K562 (cell line): ENCODE results near the gene NINJ1. TPM values are rescaled to one million over a fixed set of nuclear protein-coding genes. Genes with fewer than 3 reads are reported as not detected.
A peak's percentile ranks its signal among the peaks of the same experiment; 100 is the strongest.

Source experiments
- BRD9 ChIP-seq: fragments of 450-650 bp; IDR thresholded peaks from 2 replicates; pipeline ENCODE4 v1.6.1; 2018; ENCODE audit warnings: low read depth; ENCODE audit not compliant: partially characterized antibody
- CEBPB ChIP-seq: fragments of 450-650 bp; IDR thresholded peaks from 2 replicates; pipeline ENCODE4 v1.6.1; 2016; ENCODE audit warnings: missing genetic modification characterization, missing compliant biosample characterization
- CXXC5 ChIP-seq: fragments of 250-450 bp; sonication (Bioruptor Pico); IDR thresholded peaks from 2 replicates; pipeline ENCODE4 v1.8.0; 2022; ENCODE audit warnings: inconsistent platforms, mild to moderate bottlenecking, moderate library complexity
- FOXM1 ChIP-seq, 2 experiments: fragments of 450-650 bp in 1 of 2; sonication (generic) in 1 of 2; formaldehyde crosslinking in 1 of 2; IDR thresholded peaks; 2 replicates each; pipeline versions ENCODE4 v1.6.1 to v1.9.0; 2017 to 2022; ENCODE audit warnings: low read depth in 2 of 2, mild to moderate bottlenecking in 2 of 2, missing genetic modification reagents in 1 of 2, moderate library complexity in 1 of 2
- POLR2G ChIP-seq: fragments of 200-400 bp; formaldehyde crosslinking; IDR thresholded peaks from 2 replicates; pipeline ENCODE4 v1.6.1; 2017; ENCODE audit warnings: low read depth, mild to moderate bottlenecking, antibody characterized with exemption, low read length, moderate library complexity
- PPARD ChIP-seq: fragments of 250-450 bp; sonication (Bioruptor Pico); IDR thresholded peaks from 2 replicates; pipeline ENCODE4 v1.8.0; 2022; ENCODE audit warnings: inconsistent platforms, mild to moderate bottlenecking, moderate library complexity
- ZNF408 ChIP-seq: fragments of 250-450 bp; sonication (Bioruptor Pico); IDR thresholded peaks from 2 replicates; pipeline ENCODE4 v1.4.0; 2020; ENCODE audit warnings: low read depth, mild to moderate bottlenecking, moderate library complexity
- ZNF699 ChIP-seq: fragments of 250-450 bp; sonication (Bioruptor Pico); IDR thresholded peaks from 2 replicates; pipeline ENCODE4 v1.8.0; 2021; ENCODE audit warnings: mild to moderate bottlenecking, moderate library complexity; ENCODE audit not compliant: insufficient replicate concordance
- ZNF75A ChIP-seq: fragments of 450-650 bp; formaldehyde crosslinking; IDR thresholded peaks from 2 replicates; pipeline ENCODE4 v1.4.0; 2020; ENCODE audit warnings: mild to moderate bottlenecking
- ZNF830 ChIP-seq: fragments of 250-450 bp; sonication (Bioruptor Pico); IDR thresholded peaks from 2 replicates; pipeline ENCODE4 v1.5.0; 2021; ENCODE audit warnings: mild to moderate bottlenecking
- polyA plus RNA-seq, 8 experiments: library from polyadenylated mRNA; depleted of rRNA in 4 of 8; stranded (reverse) in 5 of 8; unstranded in 3 of 8; fragments of >200 nt; fragmentation: Nextera tagmentation in 2 of 8; fragmentation: Illumina TruSeq in 1 of 8; extraction: Ambion mirVana in 2 of 8; extraction: Trizol in 1 of 8; gene quantifications; 2 replicates each; pipeline versions ENCODE4 v1.2.1 to v1.2.3, GENCODE V29; 2011 to 2014; ENCODE audit warnings: inconsistent platforms in 1 of 8, missing spikeins in 1 of 8
- total RNA-seq, 7 experiments: library from RNA; depleted of rRNA in 6 of 7; stranded (reverse); fragments of >200 nt in 6 of 7; fragmentation: Illumina TruSeq in 2 of 7; extraction: Trizol in 2 of 7; gene quantifications; 2 replicates each; pipeline versions ENCODE4 v1.2.1 to v1.2.3, GENCODE V29; 2011 to 2021; ENCODE audit warnings: low replicate concordance in 1 of 7
- TF ChIP-seq, protein P1 (sequence below): fragments of 250-450 bp; sonication (Bioruptor Pico); IDR thresholded peaks from 2 replicates; pipeline ENCODE4 v1.5.0; 2021; ENCODE audit warnings: mild to moderate bottlenecking, borderline replicate concordance
- TF ChIP-seq, protein P2 (sequence below): sonication (generic); formaldehyde crosslinking; IDR thresholded peaks from 2 replicates; pipeline ENCODE4 v1.9.0; 2022; ENCODE audit warnings: mild to moderate bottlenecking, missing genetic modification reagents
- TF ChIP-seq, protein P3 (sequence below), 3 experiments: IDR thresholded peaks in 2 of 3; conservative IDR thresholded peaks in 1 of 3; 2 replicates each; pipeline ENCODE4 v1.5.1; 2011 to 2012; ENCODE audit warnings: low read length in 3 of 3, mild to moderate bottlenecking in 3 of 3, control low read depth in 2 of 3, improper control_type of control experiment in 1 of 3, inconsistent platforms in 1 of 3, low read depth in 1 of 3, mixed read lengths in 1 of 3, moderate library complexity in 1 of 3; ENCODE audit not compliant: insufficient read depth in 2 of 3
- TF ChIP-seq, protein P4 (sequence below): fragments of 250-450 bp; sonication (Bioruptor Pico); IDR thresholded peaks from 2 replicates; pipeline ENCODE4 v1.8.0; 2021; ENCODE audit warnings: mild to moderate bottlenecking, moderate library complexity
- TF ChIP-seq, protein P5 (sequence below): fragments of 450-650 bp; formaldehyde crosslinking; IDR thresholded peaks from 2 replicates; pipeline ENCODE4 v1.4.0; 2020; ENCODE audit warnings: mild to moderate bottlenecking, moderate library complexity
- TF ChIP-seq, protein P6 (sequence below), 2 experiments: fragments of 200-800 bp in 1 of 2; sonication (Bioruptor generic) in 1 of 2; sonication (generic) in 1 of 2; formaldehyde crosslinking in 1 of 2; IDR thresholded peaks in 1 of 2; conservative IDR thresholded peaks in 1 of 2; 2 replicates each; pipeline versions ENCODE4 v1.5.0 to v1.6.1; 2016 to 2020; ENCODE audit warnings: missing compliant biosample characterization in 1 of 2, missing genetic modification characterization in 1 of 2, missing genetic modification reagents in 1 of 2

The NINJ1 gene
- total and polyA plus RNA-seq, 9 of the 15 experiments (the other 6 are each of a cell fraction or from before 2014, with no cell fraction given): 0.13 to 8.4 (median 4.9) TPM

DNA sequence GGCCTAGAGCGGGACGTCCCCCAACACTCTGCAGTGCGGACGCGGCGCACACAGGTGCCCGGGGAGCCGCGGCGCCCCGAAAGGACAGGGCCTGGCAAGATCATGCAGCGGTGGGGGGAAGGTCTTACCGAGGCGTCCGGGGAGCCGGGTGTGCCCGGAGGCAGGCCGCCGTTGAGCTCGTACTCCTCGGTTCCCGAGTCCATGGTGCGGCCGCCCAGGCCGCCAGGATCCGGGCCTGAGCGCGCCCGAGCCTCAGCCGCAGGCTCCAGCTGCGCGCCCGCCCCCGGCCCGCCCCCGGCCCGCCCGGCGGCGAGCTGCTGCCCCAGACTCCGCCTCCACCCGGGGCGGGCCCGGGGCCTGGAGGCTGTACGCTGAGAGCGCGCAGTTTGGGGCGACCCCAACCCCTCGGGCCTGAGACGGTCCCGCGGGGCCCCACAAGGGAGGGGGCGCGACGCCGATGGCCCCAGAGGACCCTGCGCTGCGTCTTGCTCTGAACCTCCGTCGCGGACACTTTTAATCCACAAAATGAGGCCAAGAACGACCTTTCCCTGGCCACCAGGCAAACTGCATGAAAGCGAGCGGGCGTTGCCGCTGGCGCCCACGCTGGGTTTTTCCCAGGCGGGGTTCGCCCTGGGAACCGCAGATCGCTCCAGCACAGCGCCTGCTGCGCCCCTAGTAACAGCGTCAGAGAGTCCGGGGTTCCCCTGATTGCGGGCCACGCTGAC, at the start of gene NINJ1 (continued):
- peak; percentile 83 for TF ChIP-seq POLR2G
- TF ChIP-seq, protein P1, sequence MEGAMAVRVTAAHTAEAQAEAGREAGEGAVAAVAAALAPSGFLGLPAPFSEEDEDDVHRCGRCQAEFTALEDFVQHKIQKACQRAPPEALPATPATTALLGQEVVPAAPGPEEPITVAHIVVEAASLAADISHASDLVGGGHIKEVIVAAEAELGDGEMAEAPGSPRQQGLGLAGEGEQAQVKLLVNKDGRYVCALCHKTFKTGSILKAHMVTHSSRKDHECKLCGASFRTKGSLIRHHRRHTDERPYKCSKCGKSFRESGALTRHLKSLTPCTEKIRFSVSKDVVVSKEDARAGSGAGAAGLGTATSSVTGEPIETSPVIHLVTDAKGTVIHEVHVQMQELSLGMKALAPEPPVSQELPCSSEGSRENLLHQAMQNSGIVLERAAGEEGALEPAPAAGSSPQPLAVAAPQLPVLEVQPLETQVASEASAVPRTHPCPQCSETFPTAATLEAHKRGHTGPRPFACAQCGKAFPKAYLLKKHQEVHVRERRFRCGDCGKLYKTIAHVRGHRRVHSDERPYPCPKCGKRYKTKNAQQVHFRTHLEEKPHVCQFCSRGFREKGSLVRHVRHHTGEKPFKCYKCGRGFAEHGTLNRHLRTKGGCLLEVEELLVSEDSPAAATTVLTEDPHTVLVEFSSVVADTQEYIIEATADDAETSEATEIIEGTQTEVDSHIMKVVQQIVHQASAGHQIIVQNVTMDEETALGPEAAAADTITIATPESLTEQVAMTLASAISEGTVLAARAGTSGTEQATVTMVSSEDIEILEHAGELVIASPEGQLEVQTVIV (CRISPR knock-in tag): no peak
- no peak for TF ChIP-seq ZNF408
- TF ChIP-seq CEBPB (tag): no peak
- TF ChIP-seq, protein P2, sequence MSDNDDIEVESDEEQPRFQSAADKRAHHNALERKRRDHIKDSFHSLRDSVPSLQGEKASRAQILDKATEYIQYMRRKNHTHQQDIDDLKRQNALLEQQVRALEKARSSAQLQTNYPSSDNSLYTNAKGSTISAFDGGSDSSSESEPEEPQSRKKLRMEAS: 0 out of 2 replicates have a peak, but pooled peaks have one; percentile 25
- no peak for TF ChIP-seq FOXM1 (IDR thresholded peaks at IDR 0.05; ENCODE audit: low read depth)
- TF ChIP-seq FOXM1 (CRISPR knock-in tag; IDR thresholded peaks at IDR 0.05; ENCODE audit: low read depth): no peak
- TF ChIP-seq, protein P3, sequence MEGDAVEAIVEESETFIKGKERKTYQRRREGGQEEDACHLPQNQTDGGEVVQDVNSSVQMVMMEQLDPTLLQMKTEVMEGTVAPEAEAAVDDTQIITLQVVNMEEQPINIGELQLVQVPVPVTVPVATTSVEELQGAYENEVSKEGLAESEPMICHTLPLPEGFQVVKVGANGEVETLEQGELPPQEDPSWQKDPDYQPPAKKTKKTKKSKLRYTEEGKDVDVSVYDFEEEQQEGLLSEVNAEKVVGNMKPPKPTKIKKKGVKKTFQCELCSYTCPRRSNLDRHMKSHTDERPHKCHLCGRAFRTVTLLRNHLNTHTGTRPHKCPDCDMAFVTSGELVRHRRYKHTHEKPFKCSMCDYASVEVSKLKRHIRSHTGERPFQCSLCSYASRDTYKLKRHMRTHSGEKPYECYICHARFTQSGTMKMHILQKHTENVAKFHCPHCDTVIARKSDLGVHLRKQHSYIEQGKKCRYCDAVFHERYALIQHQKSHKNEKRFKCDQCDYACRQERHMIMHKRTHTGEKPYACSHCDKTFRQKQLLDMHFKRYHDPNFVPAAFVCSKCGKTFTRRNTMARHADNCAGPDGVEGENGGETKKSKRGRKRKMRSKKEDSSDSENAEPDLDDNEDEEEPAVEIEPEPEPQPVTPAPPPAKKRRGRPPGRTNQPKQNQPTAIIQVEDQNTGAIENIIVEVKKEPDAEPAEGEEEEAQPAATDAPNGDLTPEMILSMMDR (IDR thresholded peaks at IDR 0.05 in 2 of 3, conservative IDR thresholded peaks at IDR 0.05 in 1 of 3; ENCODE audit: insufficient read depth in 2 of 3, low read depth in 1 of 3, low read length in 3 of 3): no peak
- no peak for TF ChIP-seq BRD9
- TF ChIP-seq PPARD (CRISPR knock-in tag): no peak
- no peak for TF ChIP-seq ZNF830 (CRISPR knock-in tag)
- no peak for TF ChIP-seq ZNF699
- TF ChIP-seq, protein P4, sequence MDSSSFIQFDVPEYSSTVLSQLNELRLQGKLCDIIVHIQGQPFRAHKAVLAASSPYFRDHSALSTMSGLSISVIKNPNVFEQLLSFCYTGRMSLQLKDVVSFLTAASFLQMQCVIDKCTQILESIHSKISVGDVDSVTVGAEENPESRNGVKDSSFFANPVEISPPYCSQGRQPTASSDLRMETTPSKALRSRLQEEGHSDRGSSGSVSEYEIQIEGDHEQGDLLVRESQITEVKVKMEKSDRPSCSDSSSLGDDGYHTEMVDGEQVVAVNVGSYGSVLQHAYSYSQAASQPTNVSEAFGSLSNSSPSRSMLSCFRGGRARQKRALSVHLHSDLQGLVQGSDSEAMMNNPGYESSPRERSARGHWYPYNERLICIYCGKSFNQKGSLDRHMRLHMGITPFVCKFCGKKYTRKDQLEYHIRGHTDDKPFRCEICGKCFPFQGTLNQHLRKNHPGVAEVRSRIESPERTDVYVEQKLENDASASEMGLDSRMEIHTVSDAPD (CRISPR knock-in tag): no peak
- peak; percentile 22 for TF ChIP-seq CXXC5 (CRISPR knock-in tag)
- no peak for TF ChIP-seq ZNF75A
- TF ChIP-seq, protein P5, sequence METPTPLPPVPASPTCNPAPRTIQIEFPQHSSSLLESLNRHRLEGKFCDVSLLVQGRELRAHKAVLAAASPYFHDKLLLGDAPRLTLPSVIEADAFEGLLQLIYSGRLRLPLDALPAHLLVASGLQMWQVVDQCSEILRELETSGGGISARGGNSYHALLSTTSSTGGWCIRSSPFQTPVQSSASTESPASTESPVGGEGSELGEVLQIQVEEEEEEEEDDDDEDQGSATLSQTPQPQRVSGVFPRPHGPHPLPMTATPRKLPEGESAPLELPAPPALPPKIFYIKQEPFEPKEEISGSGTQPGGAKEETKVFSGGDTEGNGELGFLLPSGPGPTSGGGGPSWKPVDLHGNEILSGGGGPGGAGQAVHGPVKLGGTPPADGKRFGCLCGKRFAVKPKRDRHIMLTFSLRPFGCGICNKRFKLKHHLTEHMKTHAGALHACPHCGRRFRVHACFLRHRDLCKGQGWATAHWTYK: peak; percentile 62; the same call in 1 of the 2 replicates
- TF ChIP-seq, protein P6, sequence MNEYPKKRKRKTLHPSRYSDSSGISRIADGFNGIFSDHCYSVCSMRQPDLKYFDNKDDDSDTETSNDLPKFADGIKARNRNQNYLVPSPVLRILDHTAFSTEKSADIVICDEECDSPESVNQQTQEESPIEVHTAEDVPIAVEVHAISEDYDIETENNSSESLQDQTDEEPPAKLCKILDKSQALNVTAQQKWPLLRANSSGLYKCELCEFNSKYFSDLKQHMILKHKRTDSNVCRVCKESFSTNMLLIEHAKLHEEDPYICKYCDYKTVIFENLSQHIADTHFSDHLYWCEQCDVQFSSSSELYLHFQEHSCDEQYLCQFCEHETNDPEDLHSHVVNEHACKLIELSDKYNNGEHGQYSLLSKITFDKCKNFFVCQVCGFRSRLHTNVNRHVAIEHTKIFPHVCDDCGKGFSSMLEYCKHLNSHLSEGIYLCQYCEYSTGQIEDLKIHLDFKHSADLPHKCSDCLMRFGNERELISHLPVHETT (CRISPR knock-in tag; conservative IDR thresholded peaks at IDR 0.05 in 1 of 2, IDR thresholded peaks at IDR 0.05 in 1 of 2): no peak
